ENCODE measurements around the gene TRAP1.

TRAP1 gene

GRCh38 chr16:3730161-3731125, 13.1 kb upstream of the TRAP1 start:
- Histone ChIP-seq H3K4me2 (no peak overlapping the region), H3K4me3 (IDR thresholded peaks at IDR 0.05; ENCODE audit: insufficient read depth, low read depth, low read length) (no peak overlapping the region), H3K27ac (no peak overlapping the region), H3K9ac (no peak overlapping the region), H2AFZ (ENCODE audit: low read depth) (no peak overlapping the region), H3K36me3 (ENCODE audit: insufficient read depth) (peaks cover 11% of the 10 kb centered on the region; the same call in 1 of the 2 replicates), H4K20me1 (ENCODE audit: insufficient read depth) (no peaks in the 10 kb centered on the region; the same call in 1 of the 2 replicates), H3K27me3 (ENCODE audit: insufficient read depth, low read depth) (no peaks in the 10 kb centered on the region), H3K79me2 (ENCODE audit: insufficient read depth, low read depth) (no peaks in the 10 kb centered on the region; the same call in 1 of the 2 replicates), H3K4me1 (ENCODE audit: low read depth, poor library complexity, severe bottlenecking) (no peaks in the 10 kb centered on the region)
- no peak for TF ChIP-seq CTCF (conservative IDR thresholded peaks at IDR 0.05; ENCODE audit: low read depth, low read length)

GRCh38 chr16:3729161-3730112, 12.1 kb upstream of the TRAP1 start:
- Histone ChIP-seq H3K9ac (no peak overlapping the region), H3K27me3 (ENCODE audit: insufficient read depth, low read depth) (no peaks in the 10 kb centered on the region), H3K36me3 (ENCODE audit: insufficient read depth) (peaks cover 11% of the 10 kb centered on the region; the same call in 1 of the 2 replicates)

GRCh38 chr16:3728424-3729160, 11.3 kb upstream of the TRAP1 start:
- no peak for TF ChIP-seq CTCF (conservative IDR thresholded peaks at IDR 0.05; ENCODE audit: low read depth, low read length)
- peaks cover 11% of the 10 kb centered on the region; the same call in 1 of the 2 replicates for H3K36me3 ChIP-seq (ENCODE audit: insufficient read depth)
- no peaks in the 10 kb centered on the region for H3K27me3 ChIP-seq (ENCODE audit: insufficient read depth, low read depth)
- no peak overlapping the region for H3K27ac ChIP-seq
- H3K4me3 ChIP-seq (IDR thresholded peaks at IDR 0.05; ENCODE audit: insufficient read depth, low read depth, low read length) = no peak overlapping the region
- H2AFZ ChIP-seq (ENCODE audit: low read depth) = no peak overlapping the region
- no peak overlapping the region for H3K9ac ChIP-seq
- H3K4me1 ChIP-seq (ENCODE audit: low read depth, poor library complexity, severe bottlenecking) = no peaks in the 10 kb centered on the region
- no peaks in the 10 kb centered on the region; the same call in 1 of the 2 replicates for H4K20me1 ChIP-seq (ENCODE audit: insufficient read depth)
- H3K4me2 ChIP-seq = no peak overlapping the region
- H3K79me2 ChIP-seq (ENCODE audit: insufficient read depth, low read depth) = no peaks in the 10 kb centered on the region; the same call in 1 of the 2 replicates

More at GRCh38 chr16:3729161-3730112, 12.1 kb upstream of the TRAP1 start:
- Histone ChIP-seq H3K4me2 (no peak overlapping the region), H3K79me2 (ENCODE audit: insufficient read depth, low read depth) (no peaks in the 10 kb centered on the region; the same call in 1 of the 2 replicates), H3K4me3 (IDR thresholded peaks at IDR 0.05; ENCODE audit: insufficient read depth, low read depth, low read length) (no peak overlapping the region), H3K27ac (no peak overlapping the region), H2AFZ (ENCODE audit: low read depth) (no peak overlapping the region), H4K20me1 (ENCODE audit: insufficient read depth) (no peaks in the 10 kb centered on the region; the same call in 1 of the 2 replicates), H3K4me1 (ENCODE audit: low read depth, poor library complexity, severe bottlenecking) (no peaks in the 10 kb centered on the region)
- TF ChIP-seq CTCF (conservative IDR thresholded peaks at IDR 0.05; ENCODE audit: low read depth, low read length) = no peak

Data from KMS-11 (cell line).